Head of caudate nucleus (tissue), 42 donors: ENCODE data around the gene LRRC27.
"Not testable (repeated sequence)": the region's sequence is repeated elsewhere in the genome, so short reads cannot be mapped to it uniquely, and the experiment has no call there.

Source experiments
- DNase-seq, 42 donors: peaks; one replicate each; pipeline versions ENCODE4 v3.0.0 to v3.0.0-alpha.2; 2020 to 2021; ENCODE audit warnings: mixed read lengths in 7 of 42
- intact Hi-C: fragments of 100-400 bp; cut with DNase I; formaldehyde crosslinking; loops from one replicate; pipeline ENCODE4 v1.15.0; 2022

The LRRC27 gene

GRCh38 chr10:132376394-132376851, 44.4 kb downstream of the LRRC27 start:
- intact Hi-C loops: no loop called here
- peak in 1 of 42 donors; percentile 1 for DNase-seq

- intact Hi-C loops: no loop called here
- peak in 1 of 42 donors; percentile 3 for DNase-seq
These were observed 45.3 kb downstream of the LRRC27 start for GRCh38 chr10:132377326-132377725.

- DNase-seq, intact Hi-C loops: not testable (repeated sequence)
These were observed 47.0 kb downstream of the LRRC27 start for GRCh38 chr10:132379026-132379425.

DNA sequence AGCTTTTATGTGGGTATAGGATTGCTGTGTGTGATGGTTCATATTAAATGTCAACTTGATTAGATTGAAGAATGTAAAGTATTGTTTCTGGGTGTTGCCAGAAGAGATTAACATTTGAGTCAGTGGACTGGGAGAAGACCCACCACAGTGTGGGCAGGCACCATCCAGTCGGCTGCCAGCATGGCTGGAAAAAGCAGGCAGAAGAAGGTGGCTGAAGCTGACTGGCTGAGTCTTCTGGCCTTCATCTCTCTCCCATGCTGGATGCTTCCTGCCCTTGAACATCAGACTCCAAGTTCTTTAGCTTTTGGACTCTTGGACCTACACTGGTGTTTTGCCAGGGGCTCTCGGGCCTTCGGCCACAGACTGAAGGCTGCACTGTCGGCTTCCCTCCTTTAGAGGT, 49.0 kb downstream of the LRRC27 start:
- intact Hi-C loops: not testable (repeated sequence)

GRCh38 chr10:132381741-132382140, 49.7 kb downstream of the LRRC27 start:
- intact Hi-C loops: no loop called here
- DNase-seq: no peak

More for the DNA sequence above, 49.0 kb downstream of the LRRC27 start:
- peak in 2 of 42 donors; percentile 2 to 36 for DNase-seq

DNA sequence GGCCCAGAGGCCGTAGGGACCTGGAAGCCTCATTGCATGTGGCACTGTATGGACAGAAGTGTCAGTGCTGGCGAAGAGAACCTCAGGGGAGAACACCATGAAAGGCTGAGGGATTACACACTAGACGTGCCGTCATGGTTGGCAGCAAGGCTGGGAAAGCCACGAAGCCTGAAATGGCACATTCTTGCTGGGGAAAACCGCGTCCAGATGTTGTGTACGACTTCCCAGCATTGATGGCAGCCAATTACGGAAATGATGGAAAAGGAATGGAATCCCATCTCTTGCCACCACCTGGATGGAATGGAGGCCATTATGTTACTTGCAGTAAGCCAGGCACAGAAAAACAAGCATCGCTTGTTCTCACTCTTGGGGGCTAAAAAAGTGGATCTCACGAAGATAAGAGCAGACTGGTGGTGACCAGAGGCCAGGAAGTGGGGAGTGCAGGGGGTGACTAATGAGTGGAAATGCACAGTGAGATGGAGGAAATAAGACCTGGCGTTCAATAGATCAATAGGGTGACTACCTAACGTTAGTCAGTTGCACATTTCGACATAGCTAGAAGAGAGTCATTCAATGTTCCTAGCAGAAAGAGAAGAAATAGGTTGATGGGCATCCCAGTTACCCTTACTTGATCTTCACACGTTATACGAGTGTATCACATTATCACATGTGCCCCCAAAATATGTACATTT, 50.4 kb downstream of the LRRC27 start:
- peak in 2 of 42 donors; percentile 6 to 15 for DNase-seq

DNA sequence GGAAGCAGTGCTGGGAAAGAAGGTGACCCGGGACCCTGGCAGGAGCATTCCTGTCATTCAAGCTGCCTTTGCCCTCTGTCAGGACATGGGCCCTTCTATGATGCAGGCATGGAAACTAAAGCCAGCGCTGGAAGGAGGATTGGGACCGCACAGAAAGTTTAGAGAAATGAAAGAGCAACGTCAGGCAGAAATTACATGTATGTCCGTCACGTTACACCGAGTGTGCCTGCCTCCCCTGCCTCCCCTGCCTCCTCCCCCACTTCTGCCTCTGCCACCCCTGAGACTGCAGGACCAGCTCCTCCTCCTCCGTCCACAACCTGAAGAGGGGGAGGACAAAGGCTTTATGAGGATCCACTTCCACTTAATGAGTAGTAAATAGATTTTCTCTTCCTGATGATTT, 51.1 kb downstream of the LRRC27 start:
- DNase-seq: peak in 2 of 42 donors; percentile 4 to 30
- intact Hi-C loops: no loop called here

More for the DNA sequence above, 50.4 kb downstream of the LRRC27 start:
- intact Hi-C loops: no loop called here

- intact Hi-C loops: no loop called here
- DNase-seq: peak in 5 of 42 donors; percentile 2 to 29 (median 9)
These were observed 51.8 kb downstream of the LRRC27 start for GRCh38 chr10:132383751-132384196.

GRCh38 chr10:132384618-132385388, 52.8 kb downstream of the LRRC27 start:
- intact Hi-C loops: no loop called here
- peak in 5 of 42 donors; percentile 4 to 29 (median 10) for DNase-seq

DNA sequence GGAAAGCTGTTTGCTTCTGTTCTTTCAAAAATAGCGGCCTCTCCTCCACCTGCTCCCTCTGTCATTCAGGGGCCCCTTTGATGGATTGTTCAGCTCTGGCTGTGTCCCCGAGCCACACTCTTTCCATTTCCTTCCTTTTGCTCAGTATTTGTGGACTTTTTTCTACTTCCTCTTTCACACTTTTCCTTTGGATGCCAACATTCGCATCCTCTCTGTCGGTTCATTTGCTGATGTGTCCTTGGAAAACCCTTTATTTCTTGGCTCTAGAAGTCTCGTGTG, 53.3 kb downstream of the LRRC27 start:
- no peak for DNase-seq
- intact Hi-C loops: no loop called here

- DNase-seq: peak in 6 of 42 donors; percentile 4 to 33 (median 15)
- intact Hi-C loops: no loop called here
These were observed 53.9 kb downstream of the LRRC27 start for GRCh38 chr10:132385721-132386418.

GRCh38 chr10:132386419-132386831, 54.4 kb downstream of the LRRC27 start:
- peak in 5 of 42 donors; percentile 4 to 34 (median 25) for DNase-seq
- intact Hi-C loops: no loop called here

DNA sequence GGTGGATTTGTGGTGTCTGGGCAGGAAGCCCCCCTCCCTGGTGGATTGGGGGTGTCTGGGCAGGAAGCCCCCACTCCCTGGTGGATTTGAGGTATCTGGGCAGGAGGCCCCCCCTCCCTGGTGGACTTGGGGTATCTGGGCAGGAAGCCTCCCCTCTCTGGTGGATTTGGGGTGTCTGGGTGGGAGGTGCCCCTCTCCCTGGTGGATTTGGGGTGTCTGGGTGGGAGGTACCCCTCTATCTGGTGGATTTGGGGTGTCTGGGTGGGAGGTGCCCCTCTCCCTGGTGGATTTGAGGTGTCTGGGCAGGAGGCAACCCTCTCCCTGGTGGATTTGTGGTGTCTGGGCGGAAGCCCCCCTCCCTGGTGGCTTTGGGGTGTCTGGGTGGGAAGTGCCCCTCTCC, 54.9 kb downstream of the LRRC27 start:
- intact Hi-C loops: not testable (repeated sequence)
- peak in 5 of 42 donors; percentile 3 to 21 (median 15) for DNase-seq

GRCh38 chr10:132387764-132388210, 55.8 kb downstream of the LRRC27 start:
- intact Hi-C loops: no loop called here
- DNase-seq: peak in 22 of 42 donors; percentile 22 to 80 (median 61)

DNA sequence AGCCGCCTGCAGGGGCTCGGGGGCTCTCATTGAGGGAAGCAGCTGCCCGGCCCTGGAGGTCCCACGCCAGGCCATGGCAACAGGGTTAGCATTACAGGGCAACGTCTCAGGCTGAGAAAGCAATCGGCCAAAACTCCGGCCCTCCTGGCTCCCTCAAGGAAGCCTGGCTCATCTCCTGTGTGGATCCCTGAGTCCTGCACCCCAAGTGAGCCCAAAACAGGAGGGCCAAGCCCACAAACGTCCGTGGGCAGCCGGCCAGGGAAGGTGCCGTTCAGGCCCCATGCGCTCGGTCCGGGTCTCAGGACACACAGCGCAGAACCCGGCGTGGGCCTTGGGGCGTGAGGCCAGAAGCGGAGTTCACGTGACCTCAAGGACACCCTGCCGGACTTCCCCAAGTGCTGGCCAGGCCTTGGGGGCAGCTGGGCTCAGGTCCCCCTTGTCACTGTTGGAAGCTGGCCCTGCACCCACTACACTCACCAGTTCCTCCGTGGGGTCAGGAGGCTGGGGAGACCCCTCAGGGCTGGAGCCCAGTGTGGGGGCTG, 57.0 kb downstream of the LRRC27 start:
- intact Hi-C loops: no loop called here
- peak in 9 of 42 donors; percentile 5 to 62 (median 38) for DNase-seq

DNA sequence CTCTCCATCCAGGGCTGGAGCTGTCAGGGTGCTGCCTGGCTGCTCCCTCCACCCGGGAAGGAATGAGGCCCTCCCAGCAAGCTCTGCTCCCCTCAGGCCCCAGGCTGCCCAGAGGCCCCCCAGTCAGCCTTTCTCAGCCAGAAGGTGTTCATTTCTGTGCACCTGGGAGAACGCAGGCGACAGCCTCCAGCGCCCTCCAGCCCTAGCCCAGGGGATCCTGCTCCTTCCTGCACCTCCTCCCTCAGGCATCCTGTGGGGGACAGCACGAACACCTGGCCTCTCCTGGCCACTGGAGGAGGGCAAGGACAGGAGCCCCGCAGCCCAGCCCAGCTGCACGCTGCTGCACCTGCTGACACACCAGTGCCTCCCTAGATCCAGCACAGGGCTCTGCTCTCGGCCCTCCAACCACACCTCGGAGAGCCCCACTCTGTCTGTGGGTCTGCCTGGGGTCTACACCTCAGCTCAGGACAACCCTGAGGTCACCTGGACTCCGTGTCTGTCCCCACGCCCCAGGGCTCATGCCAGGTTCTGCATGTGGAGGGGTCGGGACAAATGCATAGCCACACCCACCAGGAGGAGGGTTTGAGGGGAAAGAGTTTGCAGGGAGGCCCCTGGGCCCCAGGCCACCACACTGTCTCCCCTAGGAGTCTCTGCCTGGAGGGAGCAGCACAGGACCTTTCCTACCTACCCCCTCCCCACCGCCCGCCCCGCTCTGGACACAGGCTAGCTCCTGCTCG, 57.6 kb downstream of the LRRC27 start:
- DNase-seq: peak in 8 of 42 donors; percentile 10 to 42 (median 26)

DNA sequence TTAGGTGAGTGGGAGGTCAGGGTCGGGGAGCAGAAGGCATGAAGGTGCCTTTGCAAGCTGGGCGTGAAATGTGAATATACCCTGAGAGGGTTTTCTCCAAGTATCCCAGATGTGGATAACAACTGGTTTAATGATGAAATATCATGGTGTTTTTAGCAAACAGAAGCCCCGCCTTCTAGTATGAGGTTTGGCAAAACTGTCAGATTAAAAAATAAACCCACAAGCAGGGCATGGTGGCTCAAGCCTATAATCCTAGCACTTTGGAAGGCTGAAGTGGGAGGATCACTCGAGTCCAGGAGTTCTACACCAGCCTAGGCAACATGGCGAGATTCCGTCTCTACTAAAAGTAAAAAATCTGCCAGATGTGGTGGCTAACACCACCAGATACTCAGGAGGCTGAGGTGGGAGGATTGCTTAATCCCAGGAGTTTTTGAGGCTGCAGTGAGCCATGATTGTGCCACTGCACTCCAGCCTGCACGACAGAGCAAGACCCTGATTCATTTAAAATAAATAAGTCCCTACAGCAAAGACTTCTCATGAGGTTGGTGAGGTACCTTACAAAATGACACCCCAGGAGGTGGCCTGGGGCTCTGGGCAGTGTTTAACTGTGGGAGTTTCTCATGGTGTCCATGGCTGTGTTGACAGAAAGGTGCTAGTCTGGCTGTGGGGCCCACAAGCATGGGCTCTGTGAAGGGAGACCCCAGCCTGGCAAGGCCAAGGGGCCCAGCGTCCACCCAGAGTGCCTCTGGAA, 58.4 kb downstream of the LRRC27 start:
- DNase-seq: peak in 3 of 42 donors; percentile 4 to 18 (median 10)
- intact Hi-C loops: loop anchor here (5.0 to 10.0 kb wide), 2 partner anchors 62 to 244 kb away; no protein-coding TSS in a partner anchor

More for the DNA sequence above, 57.6 kb downstream of the LRRC27 start:
- intact Hi-C loops: loop anchor here (5.0 to 10.0 kb wide), 2 partner anchors 63 to 245 kb away; no protein-coding TSS in a partner anchor
